Osteoblast (primary cell): ENCODE measurements around the gene FHL5. TPM values are rescaled to one million over a fixed set of nuclear protein-coding genes. Genes with fewer than 3 reads are reported as not detected.

ENCODE experiments used
- DNase-seq: peaks from one replicate; pipeline ENCODE4 v3.0.0; 2011; ENCODE audit warnings: low spot score, mixed read lengths; ENCODE audit not compliant: insufficient read length; ENCODE audit errors: missing footprints
- H2AFZ ChIP-seq: 2 replicates; pipeline ENCODE4 v1.6.0; 2011; ENCODE audit warnings: mild to moderate bottlenecking, low read length
- H3K27ac ChIP-seq: 2 replicates; pipeline ENCODE4 v1.5.1; 2011; ENCODE audit warnings: mild to moderate bottlenecking, low read depth, low read length, moderate library complexity
- H3K27me3 ChIP-seq: 2 replicates; pipeline ENCODE4 v1.6.0; 2012; ENCODE audit warnings: mild to moderate bottlenecking, control low read depth, inconsistent platforms, low read length, moderate library complexity; ENCODE audit not compliant: insufficient read depth
- H3K36me3 ChIP-seq: 2 replicates; pipeline ENCODE4 v1.5.1; 2011; ENCODE audit warnings: mild to moderate bottlenecking, low read length, control low read depth, moderate library complexity; ENCODE audit not compliant: insufficient read depth
- H3K4me1 ChIP-seq: 2 replicates; pipeline ENCODE4 v1.5.1; 2011; ENCODE audit warnings: mild to moderate bottlenecking, low read length, control low read depth, moderate library complexity; ENCODE audit not compliant: insufficient read depth
- H3K4me2 ChIP-seq: 2 replicates; pipeline ENCODE4 v1.6.0; 2011; ENCODE audit warnings: mild to moderate bottlenecking, low read length; ENCODE audit not compliant: insufficient read depth
- H3K4me3 ChIP-seq: fragments of 200-600 bp; sonication (generic); 3 replicates; pipeline ENCODE4 v1.5.1; 2012; ENCODE audit warnings: mild to moderate bottlenecking, low read length, inconsistent platforms; ENCODE audit not compliant: insufficient read depth
- H3K79me2 ChIP-seq: 2 replicates; pipeline ENCODE4 v1.6.0; 2012; ENCODE audit warnings: mild to moderate bottlenecking, low read length, control low read depth, inconsistent platforms; ENCODE audit not compliant: insufficient read depth
- H3K9me3 ChIP-seq: 2 replicates; pipeline ENCODE4 v1.5.1; 2011; ENCODE audit warnings: low read depth, low read length, control low read depth
- H4K20me1 ChIP-seq: 2 replicates; pipeline ENCODE4 v1.6.0; 2012; ENCODE audit warnings: mild to moderate bottlenecking, low read length, control low read depth; ENCODE audit not compliant: insufficient read depth
- CTCF ChIP-seq: IDR thresholded peaks from 2 replicates; pipeline ENCODE4 v1.5.1; 2011; ENCODE audit warnings: mild to moderate bottlenecking, low read depth, low read length, moderate library complexity; ENCODE audit errors: extremely low read depth
- total RNA-seq: library from RNA; depleted of rRNA; stranded (reverse); fragments of >200 nt; gene quantifications from 2 replicates; pipeline ENCODE4 v1.2.3, GENCODE V29; 2012

The FHL5 gene
- total RNA-seq, 1 donor: not detected

- no peaks in the 10 kb centered on the region for H3K79me2 ChIP-seq
Measured at GRCh38 chr6:96608074-96608473, 45.1 kb downstream of the FHL5 start.

DNA sequence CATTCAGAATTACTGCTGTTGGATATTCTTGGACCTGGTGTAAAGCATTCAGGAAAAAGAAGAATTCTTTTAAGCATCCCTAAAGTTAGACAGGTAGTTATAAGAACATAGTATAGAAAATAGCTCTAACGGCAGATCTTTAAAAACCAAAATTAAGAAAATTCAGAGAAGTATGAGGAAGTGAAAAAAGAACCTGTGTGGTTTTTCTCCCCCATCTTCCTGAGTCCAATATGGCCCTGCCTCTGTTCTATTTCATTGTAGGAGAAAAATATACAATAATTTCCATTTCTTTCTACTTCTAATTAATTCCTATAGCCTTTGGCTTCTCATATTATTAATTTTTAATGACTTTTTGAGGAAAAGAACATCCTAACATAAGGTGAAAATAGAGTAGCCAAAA is 47.1 kb downstream of the FHL5 start:
- Histone ChIP-seq H3K9me3 (no peaks in the 10 kb centered on the region), H3K4me1 (no peaks in the 10 kb centered on the region), H3K4me2 (no peak overlapping the region), H3K27ac (no peak overlapping the region), H2AFZ (no peak overlapping the region), H3K36me3 (no peaks in the 10 kb centered on the region), H3K27me3 (no peaks in the 10 kb centered on the region), H3K4me3 (no peak overlapping the region), H4K20me1 (no peaks in the 10 kb centered on the region), H3K79me2 (no peaks in the 10 kb centered on the region)
- TF ChIP-seq CTCF: no peak
- no peak for DNase-seq

More at GRCh38 chr6:96608074-96608473, 45.1 kb downstream of the FHL5 start:
- Histone ChIP-seq H3K4me3 (no peak overlapping the region), H3K27me3 (no peaks in the 10 kb centered on the region), H2AFZ (no peak overlapping the region), H3K4me2 (no peak overlapping the region), H3K9me3 (no peaks in the 10 kb centered on the region), H3K36me3 (no peaks in the 10 kb centered on the region), H4K20me1 (no peaks in the 10 kb centered on the region), H3K4me1 (no peaks in the 10 kb centered on the region), H3K27ac (no peak overlapping the region)
- no peak for TF ChIP-seq CTCF
- no peak for DNase-seq

DNA sequence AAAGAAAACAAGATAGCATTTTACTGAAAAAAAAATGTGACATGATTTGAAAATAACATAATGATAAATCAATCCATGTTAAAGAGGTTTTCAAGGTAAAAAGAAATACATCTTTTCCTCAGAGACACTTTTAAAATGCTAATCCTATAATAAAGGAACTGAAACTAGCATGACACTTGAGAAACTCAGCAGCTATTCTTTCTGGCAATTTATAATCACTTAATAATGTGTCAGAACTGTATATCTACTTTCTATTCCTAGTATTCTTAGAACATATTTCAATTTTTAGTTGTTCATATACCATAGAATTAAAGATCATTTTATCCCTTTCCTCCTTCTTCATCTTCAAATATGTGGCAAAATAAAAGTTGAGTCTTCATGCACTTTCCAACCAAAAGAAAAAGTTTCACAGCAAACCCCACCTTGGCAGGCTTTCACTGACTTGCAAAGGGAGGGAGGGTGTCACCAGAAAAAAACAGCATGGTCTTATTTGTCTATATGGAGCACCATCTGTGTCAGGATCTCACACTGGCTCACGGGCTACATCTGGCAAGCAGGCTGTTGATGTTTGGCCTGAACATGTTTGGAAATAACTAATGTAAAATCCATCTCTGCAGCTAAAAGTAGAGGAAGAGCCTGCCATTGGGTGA is 48.5 kb downstream of the FHL5 start:
- no peaks in the 10 kb centered on the region for H3K9me3 ChIP-seq
- H4K20me1 ChIP-seq: no peaks in the 10 kb centered on the region
- no peak overlapping the region for H2AFZ ChIP-seq
- no peaks in the 10 kb centered on the region for H3K27me3 ChIP-seq
- H3K36me3 ChIP-seq: no peaks in the 10 kb centered on the region
- DNase-seq: no peak
- no peak for TF ChIP-seq CTCF
- H3K4me2 ChIP-seq: no peak overlapping the region
- H3K27ac ChIP-seq: no peak overlapping the region
- H3K4me3 ChIP-seq: no peak overlapping the region
- H3K4me1 ChIP-seq: no peaks in the 10 kb centered on the region
- H3K79me2 ChIP-seq: no peaks in the 10 kb centered on the region

DNA sequence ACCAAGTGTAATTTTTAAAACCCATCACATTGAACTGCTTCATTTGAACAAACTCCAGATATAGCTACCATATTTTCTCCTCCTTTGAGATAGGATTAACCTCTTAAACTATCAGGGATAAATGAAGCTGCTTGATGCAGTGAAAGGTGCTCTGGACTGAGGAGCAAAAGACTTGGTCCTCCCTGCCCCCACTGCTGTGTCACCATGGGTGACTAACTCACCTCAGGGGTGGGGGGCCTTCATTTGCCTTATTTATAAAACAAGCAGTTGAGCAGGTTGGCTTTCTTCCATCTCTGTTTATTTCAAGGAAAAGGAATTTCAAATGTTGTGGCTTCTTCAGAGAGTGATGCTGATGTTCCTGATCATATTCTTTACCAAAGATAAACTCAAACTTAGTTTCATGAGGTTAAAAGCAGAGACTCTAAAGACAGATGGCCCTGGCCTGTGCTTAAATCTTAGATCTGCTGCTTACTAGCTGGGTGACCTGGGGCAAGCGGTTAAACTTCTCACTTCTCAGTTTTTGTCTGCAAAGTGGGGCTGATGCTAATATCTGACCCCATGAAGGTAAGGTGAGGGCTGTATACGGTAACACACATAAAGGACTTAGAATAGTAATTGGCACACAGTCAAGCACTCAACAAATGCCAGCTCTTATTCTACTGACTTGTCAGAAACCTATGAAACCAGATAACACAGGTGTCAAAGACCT is 50.5 kb downstream of the FHL5 start:
- Histone ChIP-seq H3K79me2 (no peaks in the 10 kb centered on the region), H4K20me1 (no peaks in the 10 kb centered on the region), H3K4me1 (no peaks in the 10 kb centered on the region), H2AFZ (no peak overlapping the region), H3K4me2 (no peak overlapping the region), H3K4me3 (no peak overlapping the region), H3K27me3 (no peaks in the 10 kb centered on the region), H3K9me3 (no peaks in the 10 kb centered on the region), H3K27ac (no peak overlapping the region), H3K36me3 (no peaks in the 10 kb centered on the region)
- no peak for DNase-seq
- TF ChIP-seq CTCF: no peak
